Subcutaneous adipose tissue (tissue), 4 donors: Measurements from ENCODE around the gene BARHL1. TPM values are rescaled to one million over a fixed set of nuclear protein-coding genes. Genes with fewer than 3 reads are reported as not detected.

Experiments
- CTCF ChIP-seq: fragments of 450-650 bp; IDR thresholded peaks from one replicate; pipeline ENCODE4 v1.5.1; 2016; ENCODE audit warnings: low read depth, mild to moderate bottlenecking, control low read depth, antibody characterized with exemption, moderate library complexity
- total RNA-seq, 4 donors: library from RNA; depleted of rRNA; stranded (reverse); fragments of >200 nt; gene quantifications; one replicate each; pipeline ENCODE4 v1.1.0, GENCODE V29; 2016

Gene BARHL1
- total RNA-seq, 4 donors from 2014 or later = not detected

GRCh38 chr9:132541870-132542830, 40.3 kb upstream of the BARHL1 start:
- no peak for TF ChIP-seq CTCF

- TF ChIP-seq CTCF = no peak
Measured at GRCh38 chr9:132543251-132543650, 39.2 kb upstream of the BARHL1 start.

GRCh38 chr9:132543960-132544359, 38.4 kb upstream of the BARHL1 start:
- no peak for TF ChIP-seq CTCF

GRCh38 chr9:132545578-132545977, 36.8 kb upstream of the BARHL1 start:
- TF ChIP-seq CTCF = no peak

GRCh38 chr9:132546148-132547051, 36.0 kb upstream of the BARHL1 start:
- TF ChIP-seq CTCF = no peak

GRCh38 chr9:132547052-132547431, 35.4 kb upstream of the BARHL1 start:
- no peak for TF ChIP-seq CTCF

- TF ChIP-seq CTCF = no peak
Measured at GRCh38 chr9:132547436-132547835, 35.0 kb upstream of the BARHL1 start.
